ENCODE results near the gene PPY. TPM values are rescaled to one million over a fixed set of nuclear protein-coding genes. Genes with fewer than 3 reads are reported as not detected.
"Not testable (repeated sequence)": the region's sequence is repeated elsewhere in the genome, so short reads cannot be mapped to it uniquely, and the experiment has no call there.

PPY gene
- polyA plus RNA-seq, 1 donor = not detected

- DNase-seq = no peak
Measured at GRCh38 chr17:43928609-43929008, 13.7 kb downstream of the PPY start.

GRCh38 chr17:43927929-43928328, 14.3 kb downstream of the PPY start:
- DNase-seq = not testable (repeated sequence)

- DNase-seq = no peak
Measured at GRCh38 chr17:43927060-43927864, 15.0 kb downstream of the PPY start.

GRCh38 chr17:43924558-43924957, 17.7 kb downstream of the PPY start:
- no peak for DNase-seq

- no peak for DNase-seq
Measured at GRCh38 chr17:43920500-43921095, 21.7 kb downstream of the PPY start.

GRCh38 chr17:43918026-43918389, 24.3 kb downstream of the PPY start:
- no peak for DNase-seq

- DNase-seq = no peak
Measured at GRCh38 chr17:43917348-43918025, 24.8 kb downstream of the PPY start.

GRCh38 chr17:43917016-43917347, 25.3 kb downstream of the PPY start:
- no peak for DNase-seq

- no peak for DNase-seq
Measured at GRCh38 chr17:43916385-43916784, 25.9 kb downstream of the PPY start.

- DNase-seq = no peak
Measured at GRCh38 chr17:43915559-43915958, 26.7 kb downstream of the PPY start.

- DNase-seq = no peak
Measured at GRCh38 chr17:43914451-43914850, 27.8 kb downstream of the PPY start.

- DNase-seq = no peak
Measured at GRCh38 chr17:43913584-43913983, 28.7 kb downstream of the PPY start.

GRCh38 chr17:43912635-43913304, 29.5 kb downstream of the PPY start:
- DNase-seq = no peak

GRCh38 chr17:43911904-43912303, 30.4 kb downstream of the PPY start:
- DNase-seq = no peak

GRCh38 chr17:43909537-43910231, 32.6 kb downstream of the PPY start:
- DNase-seq = no peak

- peak; percentile 85 for DNase-seq
Measured at GRCh38 chr17:43907998-43908721, 34.1 kb downstream of the PPY start.

- DNase-seq = peak; percentile 91
Measured at GRCh38 chr17:43907425-43907981, 34.8 kb downstream of the PPY start, which contains the start of gene MPP2. Gene MPP2 (minus strand): TSS chr17:43907536. CDS start chr17:43904460, 3,076 bp downstream.

- DNase-seq = no peak
Measured at GRCh38 chr17:43906951-43907424, 35.3 kb downstream of the PPY start.

GRCh38 chr17:43905985-43906852, 36.1 kb downstream of the PPY start:
- DNase-seq = peak; percentile 86

GRCh38 chr17:43905400-43905984, 36.8 kb downstream of the PPY start:
- DNase-seq = no peak

Measured in hindlimb muscle (tissue), 1 donor.